SKM-1 treated with dmso at 0.1 percent for 144 hours (cell line): Measurements from ENCODE around the gene SV2C.

Experiments
- DNase-seq: peaks from one replicate; lab custom pipeline; 2025; ENCODE audit not compliant: unreplicated experiment; lab: John Stamatoyannopoulos, UW

The SV2C gene

DNA sequence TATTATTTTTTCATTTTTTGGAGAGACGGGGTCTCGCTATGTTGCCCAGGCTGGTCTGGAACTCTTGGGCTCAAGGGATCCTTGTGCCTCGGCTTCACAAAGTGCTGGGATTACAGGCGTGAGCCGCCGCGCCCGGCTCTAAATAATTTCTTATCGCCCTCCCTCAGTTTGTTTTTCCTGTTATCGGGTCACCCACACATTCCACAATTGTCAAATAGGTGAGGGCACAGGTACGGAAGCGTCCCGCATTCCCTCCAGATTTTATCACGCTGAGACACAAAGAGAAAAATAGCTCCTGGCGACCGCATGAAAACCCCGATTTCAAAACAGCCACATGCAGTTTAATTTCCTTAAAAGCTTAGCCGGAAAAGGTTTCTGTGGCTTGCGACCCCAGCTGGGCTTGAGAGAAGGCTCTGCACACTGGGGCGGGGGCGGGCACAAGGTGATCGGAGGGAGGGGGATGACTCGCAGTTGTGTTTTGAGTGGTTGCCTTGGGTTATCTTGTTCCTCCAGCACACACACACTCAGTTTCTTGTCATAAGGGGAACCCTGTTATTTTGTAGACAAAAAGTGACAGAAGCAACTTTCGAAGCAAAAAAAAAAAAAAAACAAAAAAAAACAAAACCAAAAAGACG, 319.2 kb downstream of the SV2C start:
- DNase-seq: peak; percentile 93

DNA sequence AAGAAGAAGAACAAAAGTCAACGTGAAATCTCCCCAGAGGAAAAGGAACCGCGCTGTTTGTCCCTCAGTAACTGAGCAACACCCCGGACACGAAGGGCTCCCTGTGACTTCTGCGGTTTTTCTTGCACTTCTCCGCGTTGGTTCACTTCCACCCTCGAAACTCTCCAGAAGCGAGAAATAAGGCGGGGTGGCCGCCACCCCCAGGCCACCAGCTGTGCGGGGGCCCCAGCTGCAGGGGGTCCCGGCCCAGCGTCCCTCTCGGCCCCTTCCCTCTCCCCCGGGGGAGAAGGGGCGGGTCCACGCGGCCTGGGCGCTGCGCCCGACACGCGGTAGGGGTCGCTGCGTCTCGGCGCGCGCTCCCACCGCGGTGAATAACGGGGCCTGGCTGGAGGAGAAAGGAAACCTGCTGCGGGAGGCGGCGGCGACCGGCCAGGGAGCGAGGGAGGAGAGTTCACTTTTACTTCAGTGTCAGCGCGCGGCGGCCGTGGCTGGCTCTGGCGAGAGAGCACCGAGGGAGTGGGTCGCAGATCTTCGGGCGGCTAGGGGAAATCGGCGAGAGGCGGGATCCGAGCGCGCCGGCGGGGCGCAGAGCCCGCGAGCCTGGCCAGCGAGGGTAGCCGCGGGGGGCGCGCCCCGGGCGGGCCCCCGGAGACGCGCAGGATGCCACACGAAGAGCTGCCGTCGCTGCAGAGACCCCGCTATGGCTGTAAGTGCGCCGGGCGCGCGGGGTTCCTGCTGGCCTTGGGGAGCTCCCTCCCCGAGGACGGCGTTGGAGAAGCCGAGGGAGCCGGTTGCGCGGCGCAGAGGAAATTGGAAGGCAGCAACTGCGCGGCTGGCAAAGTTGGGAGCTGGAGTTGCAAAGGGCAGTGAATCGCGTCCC, 319.9 kb downstream of the SV2C start, which contains the start of gene IQGAP2:
Gene IQGAP2, plus strand, starts transcription at position 400 of the 880 bp plus-strand sequence. Its CDS starts 261 bp downstream, at position 661.
- DNase-seq: peak; percentile 93
